GM12875 (cell line): ENCODE data around the gene OR1G1.
"Not testable (repeated sequence)": the region's sequence is repeated elsewhere in the genome, so short reads cannot be mapped to it uniquely, and the experiment has no call there.

Experiments
- H3K4me3 ChIP-seq: one replicate; pipeline ENCODE4 v1.5.1; 2011; ENCODE audit warnings: low read depth, low read length, control low read depth
- TF ChIP-seq, protein P1 (sequence below): IDR thresholded peaks from 2 replicates; pipeline ENCODE4 v1.5.1; 2011; ENCODE audit warnings: low read depth, mild to moderate bottlenecking, control low read depth, inconsistent platforms, low read length, moderate library complexity, borderline replicate concordance; ENCODE audit not compliant: insufficient read depth

The OR1G1 gene

DNA sequence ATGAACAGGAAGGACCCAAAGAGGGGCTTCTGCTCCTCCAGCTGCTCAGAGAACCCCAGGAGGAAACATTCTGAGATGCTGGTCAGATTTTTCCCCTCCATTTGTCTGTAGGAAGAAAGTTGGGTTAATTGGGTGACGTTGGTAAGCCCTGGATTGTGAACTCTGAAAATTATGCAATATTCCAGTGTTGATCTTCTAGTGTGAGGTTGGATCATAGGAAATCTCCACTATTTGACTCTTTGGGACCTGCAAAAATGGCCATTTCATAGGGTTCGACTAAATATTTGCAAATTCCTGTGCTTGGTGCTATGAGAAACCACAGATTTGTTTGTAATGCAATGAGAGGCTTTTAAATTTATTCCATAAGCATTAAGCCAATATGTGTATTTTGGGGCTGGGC, at the start of gene OR1G1:
Gene OR1G1, minus strand, starts transcription at position 101 of the 400 bp plus-strand sequence. Its CDS starts 0 bp downstream, at position 101.
- TF ChIP-seq, protein P1, sequence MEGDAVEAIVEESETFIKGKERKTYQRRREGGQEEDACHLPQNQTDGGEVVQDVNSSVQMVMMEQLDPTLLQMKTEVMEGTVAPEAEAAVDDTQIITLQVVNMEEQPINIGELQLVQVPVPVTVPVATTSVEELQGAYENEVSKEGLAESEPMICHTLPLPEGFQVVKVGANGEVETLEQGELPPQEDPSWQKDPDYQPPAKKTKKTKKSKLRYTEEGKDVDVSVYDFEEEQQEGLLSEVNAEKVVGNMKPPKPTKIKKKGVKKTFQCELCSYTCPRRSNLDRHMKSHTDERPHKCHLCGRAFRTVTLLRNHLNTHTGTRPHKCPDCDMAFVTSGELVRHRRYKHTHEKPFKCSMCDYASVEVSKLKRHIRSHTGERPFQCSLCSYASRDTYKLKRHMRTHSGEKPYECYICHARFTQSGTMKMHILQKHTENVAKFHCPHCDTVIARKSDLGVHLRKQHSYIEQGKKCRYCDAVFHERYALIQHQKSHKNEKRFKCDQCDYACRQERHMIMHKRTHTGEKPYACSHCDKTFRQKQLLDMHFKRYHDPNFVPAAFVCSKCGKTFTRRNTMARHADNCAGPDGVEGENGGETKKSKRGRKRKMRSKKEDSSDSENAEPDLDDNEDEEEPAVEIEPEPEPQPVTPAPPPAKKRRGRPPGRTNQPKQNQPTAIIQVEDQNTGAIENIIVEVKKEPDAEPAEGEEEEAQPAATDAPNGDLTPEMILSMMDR: no peak
- no peak within 1 kb of the TSS for H3K4me3 ChIP-seq

DNA sequence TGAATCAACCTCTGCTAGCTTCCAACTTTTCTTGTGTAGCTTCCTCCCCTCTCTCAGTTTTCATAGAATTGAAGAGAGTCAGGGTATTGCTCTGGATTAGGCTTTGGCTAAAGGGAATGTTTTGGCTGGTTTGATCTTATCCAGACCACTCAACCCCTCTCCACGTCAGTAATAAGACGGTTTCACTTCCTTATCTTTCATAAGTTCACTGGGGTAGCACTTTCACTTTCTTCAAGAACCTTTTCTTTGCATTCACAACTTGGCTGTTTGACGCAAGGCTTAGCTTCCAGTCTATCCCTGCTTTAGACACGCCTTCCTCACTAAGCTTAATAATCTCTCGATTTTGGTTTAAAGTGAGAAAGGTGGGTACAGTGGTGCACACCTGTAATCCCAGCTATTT, 40.2 kb upstream of the OR1G1 start:
- H3K4me3 ChIP-seq: no peak overlapping the region
- TF ChIP-seq, protein P1: no peak

DNA sequence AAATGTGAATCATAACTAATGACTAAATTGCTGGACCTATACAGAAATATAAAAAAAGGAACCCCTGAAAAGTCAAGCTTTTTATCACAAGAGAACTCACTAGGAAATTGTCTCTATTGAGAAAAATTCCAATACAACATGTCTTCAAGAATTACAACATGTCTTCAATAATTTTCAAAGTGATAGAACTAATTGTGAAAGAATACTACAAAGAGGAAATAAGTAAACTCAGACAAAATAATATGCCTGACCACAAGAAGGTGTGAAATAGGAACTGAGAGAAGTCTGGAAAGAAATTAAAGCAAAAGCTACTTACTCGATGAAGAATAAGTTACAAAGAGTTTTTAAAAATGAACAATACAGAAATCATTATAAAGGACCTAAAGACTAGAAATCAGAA, 29.9 kb upstream of the OR1G1 start:
- TF ChIP-seq, protein P1: no peak
- no peak overlapping the region for H3K4me3 ChIP-seq

DNA sequence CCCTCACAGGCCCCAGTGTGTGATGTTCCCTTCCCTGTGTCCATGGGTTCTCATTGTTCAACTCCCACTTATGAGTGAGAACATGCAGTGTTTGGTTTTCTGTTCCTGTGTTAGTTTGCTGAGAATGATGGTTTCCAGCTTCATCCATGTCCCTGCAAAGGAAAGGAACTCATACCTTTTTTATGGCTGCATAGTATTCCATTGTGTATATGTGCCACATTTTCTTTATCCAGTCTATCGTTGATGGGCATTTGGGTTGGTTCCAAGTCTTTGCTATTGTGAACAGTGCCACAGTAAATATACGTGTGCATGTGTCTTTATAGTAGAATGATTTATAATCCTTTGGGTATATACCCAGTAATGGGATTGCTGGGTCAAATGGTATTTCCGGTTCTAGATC, 10.1 kb upstream of the OR1G1 start:
- H3K4me3 ChIP-seq: not testable (repeated sequence)

DNA sequence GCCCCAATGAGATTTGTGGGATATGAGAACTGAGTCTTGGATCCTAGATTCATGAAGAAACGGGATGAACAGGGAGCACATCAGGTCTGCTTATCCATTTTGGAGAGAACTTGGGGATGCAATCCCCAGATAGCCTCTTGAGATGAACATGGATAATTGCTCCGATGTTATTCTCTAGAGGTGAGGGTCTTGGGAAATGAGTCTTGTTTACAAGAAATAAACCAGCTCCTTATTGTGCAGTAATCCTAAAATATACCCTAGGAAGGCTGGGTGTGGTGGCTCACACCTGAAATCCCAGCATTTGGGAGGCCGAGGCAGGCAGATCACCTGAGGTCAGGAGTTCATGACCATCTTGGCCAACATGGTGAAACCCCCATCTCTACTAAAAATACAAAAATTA, 23.0 kb downstream of the OR1G1 start, which contains the start of gene OR1D2:
Gene OR1D2, minus strand, starts transcription at position 101 of the 400 bp plus-strand sequence. CDS start 11,426 bp downstream, outside the sequence.
- TF ChIP-seq, protein P1: no peak
- H3K4me3 ChIP-seq: no peak within 1 kb of the TSS
